ENCODE data around the gene WNT5B. TPM values are rescaled to one million over a fixed set of nuclear protein-coding genes. Genes with fewer than 3 reads are reported as not detected.

The WNT5B gene
- total RNA-seq, 4 donors from 2014 or later, result 5.6 to 30.9 (median 12.7) TPM

DNA sequence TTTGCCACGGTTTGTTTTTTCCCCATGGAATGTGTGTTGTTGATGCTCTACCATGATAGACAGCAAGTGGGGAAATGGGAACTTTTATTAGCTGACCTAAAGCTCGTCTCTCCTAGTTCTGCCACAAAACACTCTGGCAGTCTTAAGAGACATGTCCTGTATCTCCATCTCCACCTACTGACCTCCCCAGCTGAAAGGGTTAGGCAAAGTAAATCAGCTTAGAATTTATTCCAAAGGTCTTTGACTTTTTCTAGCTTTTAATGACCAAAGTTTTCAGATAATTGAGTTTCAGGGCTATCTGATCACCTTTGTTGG, 52.4 kb downstream of the WNT5B start:
- WGBS, 2 donors, result 42 to 56% methylated on average over 2 of the region's 2 CpGs
- TF ChIP-seq, protein P1, sequence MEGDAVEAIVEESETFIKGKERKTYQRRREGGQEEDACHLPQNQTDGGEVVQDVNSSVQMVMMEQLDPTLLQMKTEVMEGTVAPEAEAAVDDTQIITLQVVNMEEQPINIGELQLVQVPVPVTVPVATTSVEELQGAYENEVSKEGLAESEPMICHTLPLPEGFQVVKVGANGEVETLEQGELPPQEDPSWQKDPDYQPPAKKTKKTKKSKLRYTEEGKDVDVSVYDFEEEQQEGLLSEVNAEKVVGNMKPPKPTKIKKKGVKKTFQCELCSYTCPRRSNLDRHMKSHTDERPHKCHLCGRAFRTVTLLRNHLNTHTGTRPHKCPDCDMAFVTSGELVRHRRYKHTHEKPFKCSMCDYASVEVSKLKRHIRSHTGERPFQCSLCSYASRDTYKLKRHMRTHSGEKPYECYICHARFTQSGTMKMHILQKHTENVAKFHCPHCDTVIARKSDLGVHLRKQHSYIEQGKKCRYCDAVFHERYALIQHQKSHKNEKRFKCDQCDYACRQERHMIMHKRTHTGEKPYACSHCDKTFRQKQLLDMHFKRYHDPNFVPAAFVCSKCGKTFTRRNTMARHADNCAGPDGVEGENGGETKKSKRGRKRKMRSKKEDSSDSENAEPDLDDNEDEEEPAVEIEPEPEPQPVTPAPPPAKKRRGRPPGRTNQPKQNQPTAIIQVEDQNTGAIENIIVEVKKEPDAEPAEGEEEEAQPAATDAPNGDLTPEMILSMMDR (IDR thresholded peaks at IDR 0.05), result no peak
- TF ChIP-seq POLR2A (IDR thresholded peaks at IDR 0.05), result no peak
- Histone ChIP-seq H3K36me3 (no peaks in the 10 kb centered on the region), H3K9me3 (no peaks in the 10 kb centered on the region), H3K4me1 (peaks cover 0 to 15% (median 0%) of the 10 kb centered on the region in 3 donors), H3K27ac (peak overlapping the region in 3 of 4 donors; percentile 45 to 78 (median 61)), H3K27me3 (no peaks in the 10 kb centered on the region), H3K4me3 (no peak overlapping the region)
- intact Hi-C loops (cut with DNase I), result no loop called here
- DNase-seq, result no peak

DNA sequence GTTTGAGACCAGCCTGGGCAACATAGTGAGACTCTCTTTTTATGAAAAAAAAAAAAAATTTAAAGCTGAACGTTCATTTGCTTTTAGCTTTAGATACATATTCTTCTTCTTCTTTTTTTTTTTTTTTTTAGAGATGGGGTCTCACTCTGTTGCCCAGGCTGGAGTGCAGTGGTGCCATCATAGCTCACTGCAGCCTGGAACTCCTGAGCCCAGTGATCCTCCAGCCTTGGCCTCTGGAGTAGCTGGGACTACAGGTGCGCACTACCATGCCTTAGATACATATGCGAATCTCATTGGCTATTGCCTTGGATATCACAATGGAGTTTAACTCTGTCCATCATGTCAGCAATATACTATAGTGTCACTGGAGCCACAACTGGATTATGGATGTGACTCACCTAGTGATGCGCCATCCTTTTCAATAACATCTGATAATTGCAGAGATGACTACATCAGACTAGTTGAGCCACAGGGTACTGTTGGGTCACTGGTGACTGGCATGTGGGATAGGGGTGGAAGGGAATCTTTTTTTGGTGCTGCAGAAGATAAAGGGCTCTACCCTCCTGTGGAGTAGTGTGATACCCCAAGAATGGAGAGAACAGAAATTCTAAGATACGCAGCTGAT, 59.2 kb downstream of the WNT5B start:
- Histone ChIP-seq H3K36me3 (no peaks in the 10 kb centered on the region), H3K9me3 (no peaks in the 10 kb centered on the region), H3K27me3 (no peaks in the 10 kb centered on the region), H3K4me3 (no peak overlapping the region), H3K4me1 (peaks cover 0 to 25% (median 7%) of the 10 kb centered on the region in 3 donors), H3K27ac (no peak overlapping the region)
- no peak for DNase-seq
- no peak for TF ChIP-seq POLR2A (IDR thresholded peaks at IDR 0.05)
- TF ChIP-seq, protein P1 (IDR thresholded peaks at IDR 0.05), result no peak
- intact Hi-C loops (cut with DNase I), result no loop called here
- WGBS, 2 donors, result 89 to 94% methylated on average over 4 to 5 of the region's 5 CpGs

DNA sequence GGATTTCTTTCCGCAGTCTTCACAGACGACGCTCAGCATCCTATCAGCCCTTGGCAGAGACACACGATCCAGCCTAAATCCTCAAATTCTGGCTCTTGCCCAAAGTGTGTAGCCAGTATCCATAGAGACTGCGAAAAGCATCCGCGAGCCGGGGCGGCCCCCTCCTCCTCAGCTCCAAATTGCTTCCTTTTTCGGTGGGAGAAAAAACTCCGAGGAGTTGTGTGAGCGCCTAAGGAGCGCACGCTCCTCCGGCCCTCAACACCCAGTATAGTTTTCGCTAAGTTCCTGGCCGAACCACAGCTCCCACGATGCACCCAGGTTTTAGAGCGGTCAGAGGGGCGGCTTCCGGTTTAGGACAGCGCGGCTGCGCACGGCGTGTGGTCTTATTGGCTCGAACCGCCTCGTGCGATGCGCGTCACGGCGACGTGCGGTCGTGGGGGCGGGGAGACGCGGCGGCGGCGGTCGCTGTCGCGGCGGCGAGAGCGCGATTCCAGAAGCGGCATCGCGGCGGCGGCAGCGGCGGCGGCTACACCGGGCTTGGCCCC, 61.6 kb downstream of the WNT5B start, which contains the start of gene ADIPOR2:
ADIPOR2 (plus strand) TSS at position 493 of the 545 bp plus-strand sequence. CDS start 63,274 bp downstream, outside the sequence.
- DNase-seq, result peak; percentile 66
- WGBS, 2 donors, result 0 to 1% methylated on average over 9 to 25 of the region's 59 CpGs
- Histone ChIP-seq H3K4me3 (peak within 1 kb of the TSS; percentile 72 to 98 (median 96)), H3K27ac (peak within 1 kb of the TSS; percentile 95 to 98 (median 96)), H3K9me3 (no peaks in the 10 kb centered on the region), H3K36me3 (peaks cover 0 to 7% (median 0%) of the 10 kb centered on the region in 3 donors), H3K27me3 (no peaks in the 10 kb centered on the region), H3K4me1 (peaks cover 0 to 36% (median 7%) of the 10 kb centered on the region in 3 donors)
- TF ChIP-seq, protein P1 (IDR thresholded peaks at IDR 0.05), result no peak
- TF ChIP-seq POLR2A (IDR thresholded peaks at IDR 0.05), result peak in 3 of 4 donors; percentile 63 to 89 (median 86)
- intact Hi-C loops (cut with DNase I), result no loop called here

DNA sequence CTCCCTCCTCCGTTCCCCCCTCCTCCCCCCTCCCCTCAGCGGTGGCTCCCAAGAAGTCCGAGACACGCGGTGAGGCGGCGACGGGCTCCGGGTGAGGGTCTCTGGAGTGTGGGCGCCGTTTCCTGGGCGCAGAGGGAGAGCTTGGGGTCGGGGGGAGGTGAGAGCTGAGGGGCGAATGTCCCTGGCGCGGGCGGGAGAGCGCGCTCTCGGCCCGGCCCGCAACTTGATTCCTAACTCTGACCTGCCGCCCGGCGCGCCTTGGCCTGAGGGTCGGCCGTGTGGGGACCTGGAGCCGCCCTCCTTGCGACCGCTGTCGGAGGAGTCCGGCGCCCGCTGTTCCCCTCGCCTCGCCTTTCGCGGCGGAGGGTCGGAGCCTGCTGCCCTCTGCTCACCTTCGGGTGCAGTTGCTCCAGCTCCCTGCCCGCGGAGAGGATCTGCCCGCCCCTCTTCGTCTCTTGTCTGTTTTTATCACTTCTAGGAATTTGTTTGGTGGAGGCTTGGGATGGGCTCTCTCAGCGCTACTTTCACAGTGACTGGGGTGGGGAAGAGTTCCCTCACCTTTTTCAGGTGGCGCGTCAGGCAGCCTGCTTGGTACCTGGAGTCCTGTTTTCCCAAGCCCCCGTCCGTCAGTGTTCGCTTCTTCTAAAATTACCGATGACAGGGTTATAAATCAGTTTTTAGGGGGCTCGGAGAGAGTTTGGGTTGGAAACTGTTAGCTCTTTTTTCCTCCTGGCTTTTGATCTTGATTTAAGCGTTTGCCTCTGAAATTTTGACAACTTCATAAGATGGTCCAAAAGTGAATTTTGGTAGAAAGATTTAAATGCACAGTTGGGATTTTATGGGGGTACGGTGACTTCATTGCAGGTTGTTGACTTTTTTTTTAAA, 62.3 kb downstream of the WNT5B start:
- H3K27me3 ChIP-seq, result no peaks in the 10 kb centered on the region
- peaks cover 0 to 43% (median 7%) of the 10 kb centered on the region in 3 donors for H3K4me1 ChIP-seq
- intact Hi-C loops (cut with DNase I), result no loop called here
- peaks cover 0 to 7% (median 0%) of the 10 kb centered on the region in 3 donors for H3K36me3 ChIP-seq
- no peak for DNase-seq
- TF ChIP-seq, protein P1 (IDR thresholded peaks at IDR 0.05), result peak in 1 of 6 experiments; percentile 13
- TF ChIP-seq POLR2A (IDR thresholded peaks at IDR 0.05), result no peak
- peak overlapping the region; percentile 95 to 98 (median 96) for H3K27ac ChIP-seq
- 2 to 3% methylated on average over 8 to 31 of the region's 56 CpGs for WGBS, 2 donors
- peak overlapping the region; percentile 72 to 98 (median 96) for H3K4me3 ChIP-seq
- H3K9me3 ChIP-seq, result no peaks in the 10 kb centered on the region

All from esophagus squamous epithelium (tissue), 5 donors.